ENCODE data around the gene DOCK1. TPM values are rescaled to one million over a fixed set of nuclear protein-coding genes. Genes with fewer than 3 reads are reported as not detected.

DOCK1 gene
- total RNA-seq, 1 donor from 2014 or later: 25.8 TPM

DNA sequence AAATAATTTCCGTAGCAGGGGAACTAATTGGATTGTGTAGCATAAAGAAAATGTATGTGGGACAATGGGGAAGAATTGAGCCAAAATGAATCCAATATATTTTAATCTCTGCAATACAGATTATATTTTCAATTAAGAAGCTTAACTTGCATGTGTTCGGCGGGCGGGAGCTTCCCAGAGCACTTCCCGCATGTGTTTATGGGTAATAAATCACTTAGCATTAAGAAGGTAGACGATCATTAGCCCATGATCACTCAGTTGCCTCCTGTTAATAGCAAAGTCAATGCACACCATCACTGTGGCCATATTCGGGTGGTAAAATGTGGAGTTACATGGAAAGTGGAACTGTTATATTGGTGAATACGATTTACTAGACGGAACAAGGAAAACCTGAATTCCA, 414.0 kb downstream of the DOCK1 start:
- DNase-seq (ENCODE audit: low spot score in 2 of 2): no peak
- intact Hi-C loops (cut with DNase I): no loop called here
- no peak overlapping the region for H3K27ac ChIP-seq
- no peaks in the 10 kb centered on the region for H3K27me3 ChIP-seq
- TF ChIP-seq, protein P1, sequence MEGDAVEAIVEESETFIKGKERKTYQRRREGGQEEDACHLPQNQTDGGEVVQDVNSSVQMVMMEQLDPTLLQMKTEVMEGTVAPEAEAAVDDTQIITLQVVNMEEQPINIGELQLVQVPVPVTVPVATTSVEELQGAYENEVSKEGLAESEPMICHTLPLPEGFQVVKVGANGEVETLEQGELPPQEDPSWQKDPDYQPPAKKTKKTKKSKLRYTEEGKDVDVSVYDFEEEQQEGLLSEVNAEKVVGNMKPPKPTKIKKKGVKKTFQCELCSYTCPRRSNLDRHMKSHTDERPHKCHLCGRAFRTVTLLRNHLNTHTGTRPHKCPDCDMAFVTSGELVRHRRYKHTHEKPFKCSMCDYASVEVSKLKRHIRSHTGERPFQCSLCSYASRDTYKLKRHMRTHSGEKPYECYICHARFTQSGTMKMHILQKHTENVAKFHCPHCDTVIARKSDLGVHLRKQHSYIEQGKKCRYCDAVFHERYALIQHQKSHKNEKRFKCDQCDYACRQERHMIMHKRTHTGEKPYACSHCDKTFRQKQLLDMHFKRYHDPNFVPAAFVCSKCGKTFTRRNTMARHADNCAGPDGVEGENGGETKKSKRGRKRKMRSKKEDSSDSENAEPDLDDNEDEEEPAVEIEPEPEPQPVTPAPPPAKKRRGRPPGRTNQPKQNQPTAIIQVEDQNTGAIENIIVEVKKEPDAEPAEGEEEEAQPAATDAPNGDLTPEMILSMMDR (IDR thresholded peaks at IDR 0.05): no peak
- H3K9me3 ChIP-seq: no peaks in the 10 kb centered on the region
- no peak overlapping the region for H3K4me3 ChIP-seq
- H3K36me3 ChIP-seq: no peaks in the 10 kb centered on the region
- H3K4me1 ChIP-seq: no peaks in the 10 kb centered on the region

DNA sequence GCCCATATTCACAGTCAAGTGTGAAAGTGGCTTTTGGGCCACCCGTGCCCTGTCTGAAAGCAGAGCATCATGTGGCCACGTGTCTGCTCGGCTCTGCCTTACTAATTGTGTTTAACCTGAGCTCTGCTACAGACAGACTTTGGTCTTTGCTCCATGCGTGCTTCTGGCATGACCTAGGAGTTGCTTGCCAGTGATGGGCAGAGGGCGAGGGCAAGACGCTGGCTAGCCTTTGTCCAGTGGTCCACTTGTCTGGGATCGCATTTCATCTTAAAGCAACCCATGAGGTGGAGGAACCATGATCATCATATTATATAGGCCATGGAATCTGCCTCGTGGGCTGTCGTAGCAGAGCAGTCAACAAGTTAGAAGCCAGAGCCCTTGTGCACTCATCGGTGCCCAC, 414.5 kb downstream of the DOCK1 start:
- Histone ChIP-seq H3K4me3 (no peak overlapping the region), H3K4me1 (no peaks in the 10 kb centered on the region), H3K27ac (no peak overlapping the region), H3K27me3 (no peaks in the 10 kb centered on the region), H3K9me3 (no peaks in the 10 kb centered on the region), H3K36me3 (no peaks in the 10 kb centered on the region)
- intact Hi-C loops (cut with DNase I): no loop called here
- TF ChIP-seq, protein P1 (IDR thresholded peaks at IDR 0.05): no peak
- DNase-seq (ENCODE audit: low spot score in 2 of 2): no peak

DNA sequence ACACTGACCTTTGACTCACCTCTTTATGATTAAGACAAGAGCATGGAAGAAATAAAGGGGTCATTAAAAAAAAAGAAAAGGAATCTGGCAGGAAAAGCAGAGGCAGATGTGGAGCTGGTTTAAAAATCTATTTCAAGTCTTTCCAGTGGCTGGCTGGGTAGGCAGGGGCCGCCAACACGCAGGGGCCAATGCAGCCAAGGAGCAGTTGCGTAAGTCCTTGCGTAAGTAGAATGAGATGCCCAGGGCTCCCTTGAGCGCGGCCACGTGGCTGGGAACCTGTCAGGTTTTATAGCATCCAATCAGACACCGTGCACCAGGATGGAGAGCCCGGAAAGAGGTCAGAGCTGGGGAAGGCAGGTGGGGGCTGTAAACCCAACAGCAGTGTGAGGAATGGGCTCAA, 414.9 kb downstream of the DOCK1 start:
- Histone ChIP-seq H3K36me3 (no peaks in the 10 kb centered on the region), H3K4me3 (no peak overlapping the region), H3K9me3 (no peaks in the 10 kb centered on the region), H3K4me1 (no peaks in the 10 kb centered on the region), H3K27me3 (no peaks in the 10 kb centered on the region), H3K27ac (no peak overlapping the region)
- intact Hi-C loops (cut with DNase I): no loop called here
- TF ChIP-seq, protein P1 (IDR thresholded peaks at IDR 0.05): no peak
- DNase-seq (ENCODE audit: low spot score in 2 of 2): no peak

DNA sequence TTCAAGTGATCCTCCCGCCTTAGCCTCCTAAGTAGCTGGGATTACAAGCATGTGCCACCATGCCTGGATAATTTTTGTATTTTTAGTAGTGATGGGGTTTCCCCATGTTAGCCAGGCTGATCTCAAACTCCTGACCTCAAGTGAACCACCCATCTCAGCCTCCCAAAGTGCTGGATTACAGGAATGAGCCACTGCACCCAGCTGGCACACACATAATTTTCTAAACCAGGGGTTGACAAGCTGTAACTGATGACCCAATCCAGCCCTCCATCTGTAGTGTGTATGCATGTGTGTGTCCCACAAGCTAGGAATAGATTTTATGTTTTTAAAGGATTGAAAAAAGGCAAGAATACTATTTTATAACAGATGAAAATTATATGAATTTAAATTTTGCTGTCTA, 417.1 kb downstream of the DOCK1 start:
- no peaks in the 10 kb centered on the region for H3K4me1 ChIP-seq
- H3K27ac ChIP-seq: no peak overlapping the region
- TF ChIP-seq, protein P1 (IDR thresholded peaks at IDR 0.05): no peak
- no peaks in the 10 kb centered on the region for H3K9me3 ChIP-seq
- no peaks in the 10 kb centered on the region for H3K27me3 ChIP-seq
- intact Hi-C loops (cut with DNase I): no loop called here
- no peaks in the 10 kb centered on the region for H3K36me3 ChIP-seq
- H3K4me3 ChIP-seq: no peak overlapping the region
- no peak for DNase-seq (ENCODE audit: low spot score in 2 of 2)

DNA sequence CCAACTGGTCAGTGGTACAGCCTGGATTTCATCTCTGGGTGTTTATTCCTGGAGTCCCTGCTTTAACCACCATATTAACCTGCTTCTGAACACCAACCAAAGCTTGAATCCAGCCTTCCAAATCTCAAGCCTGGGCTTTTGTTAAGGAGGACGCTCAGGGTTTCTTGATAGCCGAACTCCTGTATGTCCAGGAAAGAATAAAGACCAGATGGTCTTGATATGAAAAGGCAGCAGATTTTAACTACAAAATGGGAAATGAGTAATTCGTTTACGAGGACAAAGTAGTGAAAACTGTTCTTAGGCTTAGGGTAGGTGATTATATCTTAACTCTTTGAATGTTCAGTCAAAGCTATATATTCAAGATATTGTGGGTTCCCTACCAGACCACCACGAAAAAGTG, 420.3 kb downstream of the DOCK1 start:
- TF ChIP-seq, protein P1 (IDR thresholded peaks at IDR 0.05): no peak
- no peaks in the 10 kb centered on the region for H3K36me3 ChIP-seq
- no peaks in the 10 kb centered on the region for H3K9me3 ChIP-seq

DNA sequence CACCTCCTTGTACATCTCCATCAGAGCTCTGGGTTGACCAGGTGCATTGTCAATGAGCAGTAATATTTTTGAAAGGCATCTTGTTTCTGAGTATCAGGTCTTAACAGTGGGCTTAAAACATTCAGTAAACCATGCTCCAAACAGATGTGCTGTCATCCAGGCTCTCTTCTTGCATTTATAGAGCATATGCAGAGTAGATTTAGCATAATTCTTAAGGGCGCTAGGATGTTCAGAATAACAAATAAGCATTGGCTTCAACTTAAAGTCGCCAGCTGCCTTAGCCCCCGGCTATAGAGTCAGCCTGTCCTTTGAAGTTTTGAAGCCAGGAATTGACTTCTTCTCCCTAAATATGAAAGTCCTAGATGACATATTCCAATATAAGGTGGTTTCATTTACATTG, 421.7 kb downstream of the DOCK1 start:
- intact Hi-C loops (cut with DNase I): no loop called here
- TF ChIP-seq, protein P1 (IDR thresholded peaks at IDR 0.05): no peak

More for the DNA sequence above, 420.3 kb downstream of the DOCK1 start:
- intact Hi-C loops (cut with DNase I): no loop called here
- no peak overlapping the region for H3K27ac ChIP-seq
- H3K4me1 ChIP-seq: no peaks in the 10 kb centered on the region
- H3K27me3 ChIP-seq: no peaks in the 10 kb centered on the region
- no peak overlapping the region for H3K4me3 ChIP-seq
- no peak for DNase-seq (ENCODE audit: low spot score in 2 of 2)

More for the DNA sequence above, 421.7 kb downstream of the DOCK1 start:
- Histone ChIP-seq H3K36me3 (peaks cover 0 to 2% of the 10 kb centered on the region in 2 donors), H3K27me3 (no peaks in the 10 kb centered on the region), H3K4me1 (no peaks in the 10 kb centered on the region), H3K9me3 (no peaks in the 10 kb centered on the region), H3K4me3 (no peak overlapping the region), H3K27ac (no peak overlapping the region)
- DNase-seq (ENCODE audit: low spot score in 2 of 2): no peak
